ENCODE measurements around the gene DST. TPM values are rescaled to one million over a fixed set of nuclear protein-coding genes. Genes with fewer than 3 reads are reported as not detected.

Gene DST
- total and polyA plus RNA-seq, 2 of the 4 experiments (the other 2 are of a cell fraction), result 97.7 to 452 TPM

DNA sequence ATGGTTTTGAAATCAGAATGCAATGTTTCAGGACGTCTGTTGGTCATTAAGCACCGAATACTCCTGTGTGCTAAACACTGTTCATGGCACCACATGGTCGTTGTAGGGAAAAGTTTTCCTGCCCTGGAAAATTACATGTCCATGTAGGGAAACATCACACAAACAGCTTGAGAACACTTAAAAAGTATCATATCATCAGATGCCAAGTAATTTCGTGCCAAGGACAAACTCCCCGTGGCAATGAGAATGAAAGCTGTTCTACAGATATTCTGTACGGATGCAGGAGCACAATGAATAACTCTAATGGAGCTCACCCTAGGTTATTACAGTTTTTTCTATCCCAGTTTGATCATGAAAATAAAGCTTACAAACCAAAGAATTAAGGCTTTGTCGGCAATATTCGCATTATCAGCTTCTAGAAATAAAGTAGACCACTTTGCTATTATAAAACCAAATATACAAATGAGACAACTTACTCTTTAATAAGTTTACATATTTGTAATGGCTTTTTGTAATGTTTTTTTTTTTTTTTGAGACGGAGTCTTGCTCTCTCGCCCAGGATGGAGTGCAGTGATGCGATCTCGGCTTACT lies 4.6 kb upstream of the DST start:
- intact Hi-C loops (cut with micrococcal nuclease) (loop anchor here (10.0 kb wide), 1 partner anchor 308 kb away; the partner anchor contains the start of gene BEND6), dilution Hi-C loops (cut with HindIII; ENCODE audit: low sequenced_read_pairs, unreplicated experiment) (no loop called here), in situ Hi-C loops (cut with MboI; ENCODE audit: low sequenced_read_pairs) (loop anchor here (10.0 to 25.0 kb wide), 2 partner anchors 198 to 665 kb away; partner anchors contain the start of gene PRIM2)
- no peak overlapping the region for H2BK15ac ChIP-seq (ENCODE audit: low read depth, low read length)
- peaks cover 14% of the 10 kb centered on the region; the same call in 1 of the 2 replicates for H4K20me1 ChIP-seq (ENCODE audit: insufficient read depth, low read length)
- no peak overlapping the region for H2AK5ac ChIP-seq (ENCODE audit: low read depth, low read length)
- WGBS, 2 experiments (ENCODE audit: extremely low coverage in 2 of 2, insufficient read length in 1 of 2), result 87% methylated on average over 3 of the region's 12 CpGs; no CpG with 5 or more reads in 1 of the 2 experiments
- no peak for DNase-seq
- no peak overlapping the region for H4K91ac ChIP-seq (ENCODE audit: insufficient read depth, low read depth, low read length)
- peaks cover 14% of the 10 kb centered on the region for H3K4me1 ChIP-seq (ENCODE audit: control insufficient read depth, insufficient read depth, low read length)
- H3K9me1 ChIP-seq (ENCODE audit: insufficient read depth, low read length), result peaks cover 6% of the 10 kb centered on the region
- TF ChIP-seq RFX5 (IDR thresholded peaks at IDR 0.05; ENCODE audit: low read depth, low read length) (no peak), MAFK (IDR thresholded peaks at IDR 0.05; ENCODE audit: low read depth, low read length) (0 out of 2 replicates have a peak, but pooled peaks have one; percentile 21)
- peaks cover 18 to 73% of the 10 kb centered on the region in 2 experiments for H3K79me1 ChIP-seq (ENCODE audit: low read depth in 1 of 2, low read length in 2 of 2)
- no TSS peak for BruUV-seq (replicated peaks)
- H3K9me3 ChIP-seq (ENCODE audit: control insufficient read depth, insufficient read depth, low read length), result no peaks in the 10 kb centered on the region
- H2AFZ ChIP-seq (replicated peaks; ENCODE audit: low read length, poor library complexity), result no peak overlapping the region
- ATAC-seq (ENCODE audit: low read depth), result no peak
- H2BK20ac ChIP-seq (ENCODE audit: low read depth, low read length), result no peak overlapping the region
- no peak overlapping the region for H4K5ac ChIP-seq (ENCODE audit: low read depth, low read length)
- POLR2A ChIA-PET (ENCODE audit: unreplicated experiment), result no interaction called here
- no peak overlapping the region for H3K14ac ChIP-seq (replicated peaks; ENCODE audit: low read depth, low read length)
- no peak overlapping the region for H3K9ac ChIP-seq (ENCODE audit: low read depth, low read length)
- H3K18ac ChIP-seq (ENCODE audit: low read depth, low read length), result no peak overlapping the region
- H3K23ac ChIP-seq (ENCODE audit: low read depth, low read length), result no peak overlapping the region
- H2BK120ac ChIP-seq (ENCODE audit: low read depth, low read length), result no peak overlapping the region
- CTCF ChIA-PET, result no interaction called here
- no peak overlapping the region for H3K27ac ChIP-seq (ENCODE audit: insufficient read depth, low read length)
- H3K27me3 ChIP-seq (ENCODE audit: control insufficient read depth, insufficient read depth, low read length), result no peaks in the 10 kb centered on the region
- H3K36me3 ChIP-seq (ENCODE audit: control insufficient read depth, insufficient read depth, low read length), result peaks cover 16% of the 10 kb centered on the region
- no peak overlapping the region for H2AK9ac ChIP-seq (replicated peaks; ENCODE audit: low read depth, low read length, poor library complexity)
- no peak overlapping the region for H3K4me3 ChIP-seq (ENCODE audit: insufficient read depth, low read depth, low read length)
- no peak overlapping the region for H4K8ac ChIP-seq (ENCODE audit: low read depth in 2 of 2, low read length in 2 of 2)
- no peak overlapping the region for H3K4ac ChIP-seq (ENCODE audit: low read depth, low read length)
- no peak overlapping the region for H3K56ac ChIP-seq (ENCODE audit: extremely low read depth, insufficient read depth, low read length)
- no peak overlapping the region for H2BK5ac ChIP-seq (ENCODE audit: low read depth, low read length, poor library complexity, severe bottlenecking)
- H3K4me2 ChIP-seq (ENCODE audit: low read depth, low read length), result no peak overlapping the region
